ENCODE data around the gene SLC25A51. TPM values are rescaled to one million over a fixed set of nuclear protein-coding genes. Genes with fewer than 3 reads are reported as not detected.

SLC25A51 gene
- polyA plus RNA-seq, 1 donor (not counting 4 experiments of a cell fraction or from before 2014, with no cell fraction given), result 22.2 TPM

GRCh38 chr9:37905131-37905505, 1.2 kb upstream of the SLC25A51 start:
- Histone ChIP-seq H2AFZ (ENCODE audit: control insufficient read depth, low read length) (no peak overlapping the region), H3K27ac (ENCODE audit: control insufficient read depth, insufficient read depth, low read length) (peak overlapping the region; percentile 80), H4K20me1 (ENCODE audit: control insufficient read depth, extremely low read depth, insufficient read depth, low read length) (no peaks in the 10 kb centered on the region), H3K79me2 (ENCODE audit: control insufficient read depth, insufficient read depth, low read length) (peaks cover 34% of the 10 kb centered on the region), H3K4me3 (ENCODE audit: control insufficient read depth in 2 of 3, extremely low read depth in 1 of 3, insufficient read depth in 2 of 3, low read depth in 1 of 3, low read length in 3 of 3) (peak overlapping the region; percentile 76 to 95 (median 93)), H3K36me3 (ENCODE audit: control insufficient read depth in 2 of 2, extremely low read depth in 1 of 2, insufficient read depth in 2 of 2, low read length in 2 of 2) (no peaks in the 10 kb centered on the region), H3K4me2 (ENCODE audit: control insufficient read depth, extremely low read depth, insufficient read depth, low read depth, low read length) (peak overlapping the region; percentile 100), H3K9me3 (ENCODE audit: control insufficient read depth, low read depth, low read length) (no peaks in the 10 kb centered on the region), H3K27me3 (ENCODE audit: control insufficient read depth, extremely low read depth, insufficient read depth, low read length) (no peaks in the 10 kb centered on the region), H3K4me1 (ENCODE audit: control insufficient read depth, extremely low read depth, insufficient read depth, low read length) (peaks cover 22% of the 10 kb centered on the region), H3K9ac (ENCODE audit: control insufficient read depth, extremely low read depth, insufficient read depth, low read length) (peak overlapping the region; percentile 85), H3K9me1 (ENCODE audit: control insufficient read depth, extremely low read depth, insufficient read depth, low read length) (no peaks in the 10 kb centered on the region)
- TF ChIP-seq, protein P1, sequence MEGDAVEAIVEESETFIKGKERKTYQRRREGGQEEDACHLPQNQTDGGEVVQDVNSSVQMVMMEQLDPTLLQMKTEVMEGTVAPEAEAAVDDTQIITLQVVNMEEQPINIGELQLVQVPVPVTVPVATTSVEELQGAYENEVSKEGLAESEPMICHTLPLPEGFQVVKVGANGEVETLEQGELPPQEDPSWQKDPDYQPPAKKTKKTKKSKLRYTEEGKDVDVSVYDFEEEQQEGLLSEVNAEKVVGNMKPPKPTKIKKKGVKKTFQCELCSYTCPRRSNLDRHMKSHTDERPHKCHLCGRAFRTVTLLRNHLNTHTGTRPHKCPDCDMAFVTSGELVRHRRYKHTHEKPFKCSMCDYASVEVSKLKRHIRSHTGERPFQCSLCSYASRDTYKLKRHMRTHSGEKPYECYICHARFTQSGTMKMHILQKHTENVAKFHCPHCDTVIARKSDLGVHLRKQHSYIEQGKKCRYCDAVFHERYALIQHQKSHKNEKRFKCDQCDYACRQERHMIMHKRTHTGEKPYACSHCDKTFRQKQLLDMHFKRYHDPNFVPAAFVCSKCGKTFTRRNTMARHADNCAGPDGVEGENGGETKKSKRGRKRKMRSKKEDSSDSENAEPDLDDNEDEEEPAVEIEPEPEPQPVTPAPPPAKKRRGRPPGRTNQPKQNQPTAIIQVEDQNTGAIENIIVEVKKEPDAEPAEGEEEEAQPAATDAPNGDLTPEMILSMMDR (optimal IDR thresholded peaks at IDR 0.05 in 1 of 3, IDR thresholded peaks at IDR 0.05 in 1 of 3, conservative IDR thresholded peaks at IDR 0.05 in 1 of 3; ENCODE audit: extremely low read depth in 1 of 3, insufficient read depth in 2 of 3, low read length in 3 of 3), result no peak
- TF ChIP-seq EZH2 (IDR thresholded peaks at IDR 0.05; ENCODE audit: low read length), result no peak
- dilution Hi-C loops (cut with MboI; ENCODE audit: extremely low pct_ligation_motif_present, low sequenced_read_pairs), result no loop called here
- FAIRE-seq, result no peak
- DNase-seq (ENCODE audit: low read depth, low spot score), result no peak

- peak overlapping the region; percentile 85 for H3K9ac ChIP-seq (ENCODE audit: control insufficient read depth, extremely low read depth, insufficient read depth, low read length)
- H3K4me1 ChIP-seq (ENCODE audit: control insufficient read depth, extremely low read depth, insufficient read depth, low read length), result peaks cover 22% of the 10 kb centered on the region
- no peaks in the 10 kb centered on the region for H4K20me1 ChIP-seq (ENCODE audit: control insufficient read depth, extremely low read depth, insufficient read depth, low read length)
- TF ChIP-seq EZH2 (IDR thresholded peaks at IDR 0.05; ENCODE audit: low read length), result no peak
- TF ChIP-seq, protein P1 (optimal IDR thresholded peaks at IDR 0.05 in 1 of 3, IDR thresholded peaks at IDR 0.05 in 1 of 3, conservative IDR thresholded peaks at IDR 0.05 in 1 of 3; ENCODE audit: extremely low read depth in 1 of 3, insufficient read depth in 2 of 3, low read length in 3 of 3), result no peak
- peaks cover 35% of the 10 kb centered on the region for H3K79me2 ChIP-seq (ENCODE audit: control insufficient read depth, insufficient read depth, low read length)
- no peaks in the 10 kb centered on the region for H3K27me3 ChIP-seq (ENCODE audit: control insufficient read depth, extremely low read depth, insufficient read depth, low read length)
- H3K9me3 ChIP-seq (ENCODE audit: control insufficient read depth, low read depth, low read length), result no peaks in the 10 kb centered on the region
- FAIRE-seq (peak; percentile 9), DNase-seq (ENCODE audit: low read depth, low spot score) (no peak)
- H3K9me1 ChIP-seq (ENCODE audit: control insufficient read depth, extremely low read depth, insufficient read depth, low read length), result no peaks in the 10 kb centered on the region
- H3K36me3 ChIP-seq (ENCODE audit: control insufficient read depth in 2 of 2, extremely low read depth in 1 of 2, insufficient read depth in 2 of 2, low read length in 2 of 2), result no peaks in the 10 kb centered on the region
- peak overlapping the region; percentile 80 for H3K27ac ChIP-seq (ENCODE audit: control insufficient read depth, insufficient read depth, low read length)
- dilution Hi-C loops (cut with MboI; ENCODE audit: extremely low pct_ligation_motif_present, low sequenced_read_pairs), result no loop called here
- H3K4me2 ChIP-seq (ENCODE audit: control insufficient read depth, extremely low read depth, insufficient read depth, low read depth, low read length), result peak overlapping the region; percentile 100
- peak overlapping the region; percentile 86 for H2AFZ ChIP-seq (ENCODE audit: control insufficient read depth, low read length)
- peak overlapping the region; percentile 76 to 95 (median 93) for H3K4me3 ChIP-seq (ENCODE audit: control insufficient read depth in 2 of 3, extremely low read depth in 1 of 3, insufficient read depth in 2 of 3, low read depth in 1 of 3, low read length in 3 of 3)
These were observed 661 bp upstream of the SLC25A51 start for GRCh38 chr9:37904445-37905130.

Measured in keratinocyte (primary cell).